Measurements from ENCODE around the gene CDCP1.

CDCP1 gene

GRCh38 chr3:45134758-45135521, 11.2 kb downstream of the CDCP1 start:
- no peak for DNase-seq

GRCh38 chr3:45132568-45133211, 13.5 kb downstream of the CDCP1 start:
- no peak for DNase-seq

- DNase-seq, result no peak
These were observed 15.0 kb downstream of the CDCP1 start for GRCh38 chr3:45131201-45131600.

GRCh38 chr3:45130476-45130875, 15.7 kb downstream of the CDCP1 start:
- DNase-seq, result no peak

GRCh38 chr3:45128950-45129349, 17.2 kb downstream of the CDCP1 start:
- DNase-seq, result no peak

- DNase-seq, result no peak
These were observed 18.9 kb downstream of the CDCP1 start for GRCh38 chr3:45127130-45127822.

- DNase-seq, result no peak
These were observed 19.4 kb downstream of the CDCP1 start for GRCh38 chr3:45126730-45127129.

- DNase-seq, result no peak
These were observed 20.6 kb downstream of the CDCP1 start for GRCh38 chr3:45125550-45126026.

- DNase-seq, result no peak
These were observed 21.2 kb downstream of the CDCP1 start for GRCh38 chr3:45124956-45125355.

- no peak for DNase-seq
These were observed 21.8 kb downstream of the CDCP1 start for GRCh38 chr3:45124352-45124751.

- no peak for DNase-seq
These were observed 22.5 kb downstream of the CDCP1 start for GRCh38 chr3:45123581-45124269.

GRCh38 chr3:45123030-45123429, 23.1 kb downstream of the CDCP1 start:
- DNase-seq, result no peak

- DNase-seq, result no peak
These were observed 25.6 kb downstream of the CDCP1 start for GRCh38 chr3:45120359-45121158.

GRCh38 chr3:45119824-45120358, 26.3 kb downstream of the CDCP1 start:
- no peak for DNase-seq

GRCh38 chr3:45119376-45119775, 26.8 kb downstream of the CDCP1 start:
- no peak for DNase-seq

- no peak for DNase-seq
These were observed 27.5 kb downstream of the CDCP1 start for GRCh38 chr3:45118615-45119071.

- no peak for DNase-seq
These were observed 29.8 kb downstream of the CDCP1 start for GRCh38 chr3:45116350-45116749.

- no peak for DNase-seq
These were observed 32.5 kb downstream of the CDCP1 start for GRCh38 chr3:45113625-45114050.

GRCh38 chr3:45112939-45113338, 33.2 kb downstream of the CDCP1 start:
- no peak for DNase-seq

GRCh38 chr3:45110509-45110833, 35.7 kb downstream of the CDCP1 start:
- no peak for DNase-seq

GRCh38 chr3:45109771-45110508, 36.2 kb downstream of the CDCP1 start:
- no peak for DNase-seq

Measured in NCI-H1105 treated with DMSO at 0.1 percent for 48 hours (cell line).